ENCODE data around the gene RALGPS1.

GRCh38 chr9:127147251-127147650 lies 232.7 kb downstream of the RALGPS1 start:
- no peak for TF ChIP-seq ZNF18 (CRISPR knock-in tag; IDR thresholded peaks at IDR 0.05; ENCODE audit: insufficient replicate concordance)
- TF ChIP-seq NCOR1 (IDR thresholded peaks at IDR 0.05; ENCODE audit: borderline replicate concordance, low read length), result no peak
- no peak for TF ChIP-seq SNAPC5 (CRISPR knock-in tag; IDR thresholded peaks at IDR 0.05; ENCODE audit: borderline replicate concordance)
- TF ChIP-seq FOXK1 (CRISPR knock-in tag; IDR thresholded peaks at IDR 0.05; ENCODE audit: borderline replicate concordance, low read depth), result no peak

All from HepG2 (cell line).